SK-MEL-5 (cell line): ENCODE data around the gene NR2F1-AS1. TPM values are rescaled to one million over a fixed set of nuclear protein-coding genes. Genes with fewer than 3 reads are reported as not detected.

ENCODE experiments used
- DNase-seq: peaks from one replicate; pipeline ENCODE4 v3.0.0-alpha.2; 2016; ENCODE audit warnings: low read depth, low spot score
- in situ Hi-C: cut with HindIII; loops from 2 replicates; pipeline ENCODE4 v1.10.0; 2016; ENCODE audit warnings: low sequenced_read_pairs, high pct_unique_total_duplicates, low pct_unique_long_range_greater_than_20kb
- total RNA-seq: library from RNA; depleted of rRNA; stranded (reverse); fragments of >200 nt; shearing (Covaris generic); gene quantifications from 2 replicates; pipeline ENCODE4 v1.2.3, GENCODE V29; 2014

Gene NR2F1-AS1
- total RNA-seq, 1 experiment from 2014 or later, result 0.11 TPM

DNA sequence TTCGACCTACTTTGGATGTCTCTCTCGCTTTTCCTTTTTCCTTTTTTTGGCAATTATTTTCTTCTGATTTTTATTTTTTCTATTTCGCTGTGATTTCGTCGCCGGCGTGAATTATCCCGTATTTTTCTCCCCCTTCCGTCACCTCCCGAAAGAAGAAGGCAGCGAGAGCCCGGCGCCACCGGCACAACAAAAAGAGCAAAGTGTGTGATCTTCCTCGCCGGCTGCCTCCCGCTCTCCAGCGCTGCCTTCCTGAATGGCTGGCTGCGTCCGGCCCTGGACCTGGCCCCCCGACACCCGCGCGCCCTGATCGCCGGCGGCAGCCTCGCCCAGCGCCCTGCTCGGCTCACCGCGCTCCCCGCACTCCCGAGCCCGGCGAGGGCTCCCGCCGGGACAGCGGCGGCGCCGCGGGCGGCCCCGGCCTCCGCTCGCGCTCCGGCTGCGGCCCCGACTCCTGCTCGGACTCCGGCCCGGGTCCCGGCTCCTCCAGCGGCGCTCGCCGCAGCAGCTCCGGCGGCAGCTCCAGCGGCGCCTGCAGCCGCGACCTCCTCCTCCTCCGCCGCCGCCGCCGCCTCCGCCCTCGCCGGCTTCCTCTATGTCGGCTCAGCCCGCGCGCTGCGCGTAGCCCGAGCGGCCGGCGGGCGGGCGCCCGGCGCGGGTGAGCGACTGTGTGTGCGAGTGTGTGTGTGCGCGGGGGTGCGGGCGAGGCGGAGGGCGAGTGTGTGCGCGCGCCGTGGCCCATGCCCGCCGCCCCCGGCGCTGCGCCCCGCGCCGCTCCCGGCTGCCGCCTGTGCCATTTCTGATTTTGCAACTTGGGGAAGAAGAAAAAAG is 3.0 kb upstream of the NR2F1-AS1 start:
- peak; percentile 34 for DNase-seq
- in situ Hi-C loops, result no loop called here

DNA sequence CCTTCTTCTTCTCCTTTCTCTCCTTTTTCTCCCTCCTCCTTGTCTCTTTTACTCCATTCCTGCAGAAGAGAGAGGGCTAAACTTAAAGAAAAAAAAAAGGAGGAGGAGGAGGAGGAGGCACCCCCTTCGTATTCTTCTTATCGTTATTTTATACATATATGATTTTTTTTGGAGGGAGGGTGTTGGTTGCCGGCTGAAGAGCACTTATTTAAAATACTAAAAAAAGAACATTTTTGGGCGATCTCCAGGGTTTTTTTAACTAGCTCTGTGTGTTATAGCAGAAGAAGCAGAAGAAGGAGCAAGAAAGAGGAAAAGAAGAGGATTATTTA is 2.4 kb upstream of the NR2F1-AS1 start:
- no peak for DNase-seq
- in situ Hi-C loops, result no loop called here

DNA sequence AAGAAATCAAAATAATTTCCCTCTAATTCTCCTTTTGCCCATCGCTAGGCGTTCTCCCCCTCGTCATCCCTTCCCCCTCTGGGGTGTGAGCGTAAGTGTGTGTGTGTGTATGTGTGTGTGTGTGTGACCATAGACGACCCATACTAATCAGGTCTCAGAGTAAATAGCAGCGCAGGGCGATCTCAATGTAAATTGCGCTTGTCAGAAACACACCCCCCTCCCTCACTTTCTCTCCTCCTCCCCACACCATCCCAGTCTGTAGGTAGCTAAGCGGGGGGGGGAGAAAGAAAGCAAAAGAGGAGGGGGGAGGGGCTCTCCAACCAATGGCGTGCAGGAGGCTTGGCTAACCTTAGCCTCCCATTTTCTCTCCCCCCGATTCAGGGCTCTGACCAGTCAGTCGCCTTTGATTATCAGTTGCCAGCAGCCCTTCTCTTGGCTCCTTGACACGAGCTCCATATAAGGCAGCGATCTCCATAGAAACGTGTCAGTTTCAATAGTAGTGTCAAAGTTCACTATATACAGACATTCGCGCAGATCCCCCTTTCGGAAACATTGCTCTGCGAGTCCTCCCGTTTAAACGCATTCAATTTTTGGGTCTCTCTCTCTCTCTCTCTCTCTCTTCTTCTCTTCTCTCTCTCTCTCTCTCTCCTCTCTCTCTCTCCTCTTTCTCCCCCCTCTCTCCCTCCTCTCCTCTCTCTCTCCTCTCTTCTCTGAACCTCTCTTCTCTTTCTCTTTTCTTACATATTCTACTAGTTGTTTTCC is 1.8 kb upstream of the NR2F1-AS1 start, which contains the start of gene NR2F1:
Gene NR2F1 (plus strand): TSS at position 546 of the 762 bp plus-strand sequence. CDS start 1,802 bp downstream, outside the sequence.
- peak; percentile 72 for DNase-seq
- in situ Hi-C loops, result no loop called here

DNA sequence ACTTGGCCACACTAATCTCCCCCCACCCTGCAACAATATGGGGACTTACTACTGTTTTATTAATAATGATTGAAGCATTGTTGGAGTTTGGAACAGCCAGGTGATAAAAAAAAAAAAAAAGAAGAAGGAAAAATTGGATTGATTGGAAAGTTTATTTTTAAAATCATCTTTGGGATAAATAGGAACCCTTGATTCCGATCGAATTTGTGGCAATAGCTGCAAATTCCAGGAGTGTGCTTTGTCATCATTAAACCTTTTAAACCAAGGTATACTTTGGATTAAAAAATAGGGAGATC is 1.1 kb upstream of the NR2F1-AS1 start:
- DNase-seq, result no peak
- in situ Hi-C loops, result no loop called here

DNA sequence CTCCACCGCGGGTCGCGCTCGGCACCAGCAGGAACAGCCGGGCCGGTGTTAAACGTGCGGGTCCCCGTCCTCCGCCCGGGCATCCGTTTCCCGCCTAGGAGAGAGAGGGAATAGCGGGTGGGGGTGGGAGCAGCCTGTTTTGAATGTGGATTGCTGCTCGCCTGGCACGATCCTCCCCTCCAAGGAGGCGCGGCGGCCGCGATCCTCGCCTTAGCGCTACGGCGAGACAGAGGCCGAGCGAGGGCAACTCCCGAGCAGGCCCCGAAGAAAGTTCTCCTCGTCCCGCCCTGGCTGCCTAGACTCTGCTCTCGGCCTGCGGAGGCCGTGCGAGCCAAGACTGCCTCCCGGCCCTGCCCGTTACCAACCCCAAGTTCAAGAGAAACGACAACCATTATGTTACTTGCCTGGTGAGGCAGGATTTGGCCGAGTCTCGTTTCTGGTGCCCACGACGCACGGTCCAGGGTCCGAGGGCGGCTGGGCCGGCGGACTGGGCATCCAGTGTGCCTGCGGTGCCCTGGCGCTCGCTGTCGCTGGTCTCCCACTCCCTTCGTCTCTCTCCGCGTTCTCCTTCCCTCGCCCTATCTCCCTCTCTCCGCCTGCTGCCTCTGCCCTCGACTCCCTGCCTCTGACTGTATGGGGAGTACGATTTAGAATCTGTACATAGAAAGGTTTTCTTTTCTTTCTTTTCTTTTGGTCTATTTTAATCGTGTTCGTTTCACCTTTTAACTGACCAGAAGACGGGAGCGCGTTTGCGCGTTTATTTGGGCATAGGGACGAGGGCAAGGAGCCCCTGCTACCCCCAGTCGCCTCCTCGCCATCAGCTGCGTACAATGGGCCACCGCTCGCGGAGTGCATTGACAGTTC is 724 bp downstream of the NR2F1-AS1 start:
- in situ Hi-C loops, result no loop called here
- DNase-seq, result no peak

DNA sequence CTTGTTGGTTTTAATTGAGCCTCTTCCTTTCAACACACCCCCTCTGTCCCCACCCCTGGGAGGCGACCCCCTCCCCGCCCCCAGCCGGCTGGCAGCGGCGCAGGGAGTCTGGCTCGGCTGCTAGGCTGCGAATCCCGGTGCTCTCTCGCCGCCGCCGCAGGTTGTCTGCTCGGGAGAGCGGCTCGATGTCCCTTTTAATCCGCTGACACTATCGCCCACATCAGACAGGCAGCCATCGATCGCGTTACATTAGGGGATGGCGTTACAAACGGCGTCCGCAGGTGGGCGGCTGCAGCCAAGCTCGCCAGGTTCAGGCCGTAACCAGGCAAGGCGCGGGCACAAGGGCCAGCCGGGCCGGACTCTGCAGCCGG is 1.3 kb downstream of the NR2F1-AS1 start:
- no peak for DNase-seq
- in situ Hi-C loops, result no loop called here

DNA sequence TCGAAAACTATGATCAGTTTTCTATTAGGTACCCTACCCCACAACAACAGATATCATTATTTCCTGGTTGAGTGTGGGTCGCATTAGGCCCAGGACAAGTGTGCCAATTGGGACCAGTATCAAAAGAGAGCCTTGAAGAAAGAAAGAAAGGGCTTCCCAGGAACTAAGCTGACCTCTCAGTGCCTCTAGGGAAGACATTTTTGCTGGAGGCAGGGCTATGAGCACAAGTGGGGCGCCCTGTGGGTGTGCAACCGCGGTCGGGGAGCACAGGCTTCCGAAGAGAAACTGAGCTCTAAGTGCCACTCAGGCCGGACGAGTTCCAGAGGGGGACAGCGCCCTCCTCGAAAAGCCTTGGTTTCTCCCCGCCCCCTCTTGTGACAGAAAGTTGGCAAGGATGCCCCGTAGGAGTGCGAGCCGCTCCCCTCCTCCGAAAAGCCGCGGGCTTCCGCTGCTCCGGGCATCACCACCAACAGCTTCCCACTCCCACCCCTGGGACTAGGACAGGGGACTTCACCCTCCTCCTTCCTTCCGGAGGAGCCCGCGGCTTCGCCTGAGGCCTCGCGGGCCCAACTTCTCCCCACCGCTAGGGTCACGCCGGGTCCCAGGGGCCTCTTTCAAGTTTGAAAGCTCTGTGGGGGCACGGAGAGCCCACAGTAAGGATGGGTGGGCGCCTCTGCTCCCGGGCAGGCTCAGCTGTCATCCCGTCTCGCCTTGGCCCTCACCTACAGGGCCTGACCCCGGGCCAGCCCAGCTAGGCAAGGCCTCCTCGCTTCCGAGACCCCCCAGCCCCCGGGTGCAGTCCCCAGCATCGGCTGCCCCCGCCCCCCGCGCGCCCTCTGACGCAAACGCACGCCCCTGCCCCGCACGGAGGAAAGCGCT is 2.0 kb downstream of the NR2F1-AS1 start:
- DNase-seq, result no peak
- in situ Hi-C loops, result no loop called here

DNA sequence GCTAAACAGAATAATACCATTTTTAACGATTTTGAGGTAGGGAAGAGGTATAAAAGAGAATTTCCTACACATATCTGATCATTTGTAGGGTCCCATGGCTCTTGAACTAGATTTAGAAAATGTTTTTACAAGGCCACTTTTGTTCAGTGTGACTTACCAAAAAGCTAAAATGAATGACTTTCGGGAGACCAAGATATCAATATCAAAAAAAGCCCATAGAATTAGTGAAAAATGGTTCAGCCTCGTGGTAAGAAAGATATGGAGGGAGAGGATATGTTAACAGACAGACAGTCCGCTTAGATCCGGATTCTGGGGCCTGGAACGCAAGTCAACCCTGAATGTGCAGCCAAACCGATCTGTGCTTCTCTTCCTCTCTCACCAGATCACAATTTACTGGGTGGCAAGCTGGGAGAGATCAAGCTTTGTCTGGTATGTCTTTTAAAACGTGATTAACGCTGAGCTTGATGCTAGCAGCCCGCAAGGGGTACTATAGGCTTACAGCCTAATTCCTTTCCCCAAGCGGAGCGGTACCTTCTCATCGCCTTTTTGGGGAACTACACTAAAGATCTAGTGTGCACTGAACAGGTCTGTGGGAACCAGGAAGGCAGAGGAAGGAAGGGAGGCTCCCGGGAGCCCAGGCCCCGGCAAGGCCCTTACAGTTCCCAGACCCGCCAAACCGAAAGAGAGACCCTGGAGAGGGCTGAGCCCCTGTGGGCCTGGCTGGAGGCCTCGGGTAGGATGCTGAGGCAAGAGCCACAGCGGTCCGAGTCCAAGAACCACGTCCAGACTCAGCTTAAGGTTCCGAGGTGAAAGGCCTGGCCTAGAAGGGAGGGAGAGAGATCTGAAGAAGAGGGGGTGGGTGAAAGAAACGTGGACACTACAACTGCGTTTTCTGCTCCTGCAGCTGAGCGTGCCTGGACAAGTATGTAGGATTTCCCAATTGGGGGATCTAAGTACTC is 2.9 kb downstream of the NR2F1-AS1 start:
- in situ Hi-C loops, result no loop called here
- no peak for DNase-seq

DNA sequence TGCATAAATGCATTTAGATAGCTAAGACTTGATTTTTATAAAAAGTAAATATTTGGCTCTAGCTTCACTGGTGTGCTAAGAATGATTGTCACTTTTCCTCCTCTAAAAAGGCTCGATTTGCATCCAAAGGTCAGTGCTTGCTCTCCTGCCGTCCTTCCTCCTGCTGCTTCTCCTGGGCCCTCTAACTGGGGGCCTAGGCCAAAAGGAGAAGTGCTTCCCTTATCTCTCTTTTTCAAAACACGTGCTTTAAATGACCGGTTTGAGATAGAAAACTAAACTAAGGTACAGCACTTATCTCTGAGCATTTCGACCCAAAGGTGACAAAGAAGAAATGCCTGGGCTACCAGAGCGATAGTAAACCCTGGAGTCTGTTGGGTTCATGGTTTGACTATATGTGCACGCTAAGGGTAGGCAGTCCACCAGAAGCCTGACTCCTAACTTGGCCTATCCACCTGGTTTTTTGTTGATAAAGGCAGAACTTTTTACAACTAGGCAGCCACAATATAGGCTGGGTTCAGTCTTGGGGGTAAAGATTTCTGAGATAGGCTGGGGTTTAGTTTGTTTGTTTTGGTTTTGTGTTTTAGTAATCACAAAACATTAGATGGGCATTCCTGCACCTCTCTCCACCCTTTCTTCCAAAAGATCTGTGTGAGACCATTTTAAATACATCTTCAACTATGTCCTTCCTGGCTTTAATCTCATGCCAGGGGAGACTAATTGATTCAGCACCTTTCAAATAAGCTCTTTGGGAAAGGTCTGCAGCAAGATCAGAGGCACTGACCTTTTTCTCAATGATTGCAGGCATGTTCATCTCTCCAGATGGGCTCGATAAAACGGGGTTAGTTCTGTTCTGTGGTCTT is 3.8 kb downstream of the NR2F1-AS1 start:
- DNase-seq, result no peak
- in situ Hi-C loops, result no loop called here

DNA sequence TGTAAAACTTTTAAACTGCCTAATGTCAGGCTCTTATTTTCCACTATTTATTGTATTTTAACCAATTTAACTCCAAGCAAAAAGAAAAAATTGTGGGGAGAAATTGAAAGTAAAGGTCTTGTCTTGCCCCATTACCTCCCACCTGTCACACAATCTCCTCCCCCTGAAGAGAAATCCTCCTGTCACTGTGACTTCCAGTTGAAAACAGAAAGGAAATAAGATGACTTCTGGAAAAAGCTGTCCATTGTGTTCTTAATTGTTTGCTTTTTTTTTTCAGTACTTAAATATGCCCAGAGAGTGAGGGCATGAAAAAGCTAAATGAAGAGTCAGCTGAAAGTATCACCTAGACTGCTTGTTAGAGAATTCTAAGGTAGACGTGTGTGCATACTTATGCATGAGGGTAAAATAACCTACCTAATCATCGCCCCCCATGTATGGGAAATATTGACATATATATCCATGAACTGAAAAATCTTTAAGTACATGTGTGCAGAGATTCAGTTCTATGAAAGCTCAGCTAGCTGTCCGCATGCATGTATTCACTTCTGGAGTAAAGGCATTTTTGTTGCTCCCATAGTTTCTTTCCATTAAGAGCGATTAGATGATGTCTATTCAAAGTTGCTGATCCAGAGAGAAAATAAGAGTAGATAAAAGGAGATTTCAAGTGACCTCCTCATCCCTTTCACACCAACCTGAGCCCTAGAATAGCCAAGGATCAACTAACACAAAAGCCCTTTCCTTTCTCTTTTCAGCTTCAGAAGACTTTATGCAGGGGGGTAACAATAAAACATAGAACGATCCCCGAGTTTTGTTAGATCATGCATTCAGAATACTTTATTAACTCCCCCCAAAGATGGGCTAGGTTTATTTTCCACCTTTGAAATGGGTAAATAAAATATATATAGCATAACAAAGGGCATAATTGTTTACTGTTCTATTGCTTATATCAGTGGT is 5.3 kb downstream of the NR2F1-AS1 start:
- in situ Hi-C loops, result no loop called here

DNA sequence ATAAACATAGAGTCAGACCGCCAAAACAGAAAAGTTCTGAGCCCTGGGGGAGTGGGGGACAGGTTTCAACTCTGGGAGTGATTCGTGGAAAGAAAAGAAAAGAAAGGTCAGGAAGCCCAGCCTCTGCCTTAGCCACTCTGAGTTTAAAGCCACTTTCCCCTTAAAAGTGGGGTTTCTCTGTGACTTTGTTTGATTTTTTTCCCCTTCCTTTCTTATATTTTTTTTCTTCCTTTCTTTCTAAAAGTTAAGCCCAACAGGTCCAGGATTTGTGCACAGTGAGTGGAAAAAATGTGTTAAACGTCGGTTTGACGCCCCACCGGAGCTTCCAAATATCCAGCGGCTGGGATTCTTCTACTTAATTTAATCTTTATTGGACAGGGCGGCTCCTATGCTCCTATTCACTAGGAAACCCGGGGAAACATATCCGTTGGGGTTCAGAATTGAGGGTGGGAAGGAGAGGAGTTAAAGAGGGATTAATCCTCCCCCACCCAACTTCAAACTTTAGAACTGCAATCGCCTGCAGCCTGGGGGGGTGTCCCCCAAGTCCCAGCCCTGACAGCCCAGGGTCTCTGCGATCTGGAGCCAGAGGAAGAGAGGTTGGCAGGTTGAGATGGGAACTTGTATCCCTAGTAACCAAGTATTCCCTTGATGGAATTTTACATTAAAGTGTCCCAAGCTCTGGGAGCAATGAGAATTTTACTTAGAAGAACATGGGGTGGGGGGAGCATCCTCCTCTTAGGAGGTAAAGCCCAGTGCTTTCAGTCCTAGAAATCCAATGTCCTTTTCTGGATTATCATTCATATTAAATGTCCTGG is 6.3 kb downstream of the NR2F1-AS1 start:
- in situ Hi-C loops, result no loop called here
- no peak for DNase-seq

More for the DNA sequence above, 5.3 kb downstream of the NR2F1-AS1 start:
- no peak for DNase-seq

DNA sequence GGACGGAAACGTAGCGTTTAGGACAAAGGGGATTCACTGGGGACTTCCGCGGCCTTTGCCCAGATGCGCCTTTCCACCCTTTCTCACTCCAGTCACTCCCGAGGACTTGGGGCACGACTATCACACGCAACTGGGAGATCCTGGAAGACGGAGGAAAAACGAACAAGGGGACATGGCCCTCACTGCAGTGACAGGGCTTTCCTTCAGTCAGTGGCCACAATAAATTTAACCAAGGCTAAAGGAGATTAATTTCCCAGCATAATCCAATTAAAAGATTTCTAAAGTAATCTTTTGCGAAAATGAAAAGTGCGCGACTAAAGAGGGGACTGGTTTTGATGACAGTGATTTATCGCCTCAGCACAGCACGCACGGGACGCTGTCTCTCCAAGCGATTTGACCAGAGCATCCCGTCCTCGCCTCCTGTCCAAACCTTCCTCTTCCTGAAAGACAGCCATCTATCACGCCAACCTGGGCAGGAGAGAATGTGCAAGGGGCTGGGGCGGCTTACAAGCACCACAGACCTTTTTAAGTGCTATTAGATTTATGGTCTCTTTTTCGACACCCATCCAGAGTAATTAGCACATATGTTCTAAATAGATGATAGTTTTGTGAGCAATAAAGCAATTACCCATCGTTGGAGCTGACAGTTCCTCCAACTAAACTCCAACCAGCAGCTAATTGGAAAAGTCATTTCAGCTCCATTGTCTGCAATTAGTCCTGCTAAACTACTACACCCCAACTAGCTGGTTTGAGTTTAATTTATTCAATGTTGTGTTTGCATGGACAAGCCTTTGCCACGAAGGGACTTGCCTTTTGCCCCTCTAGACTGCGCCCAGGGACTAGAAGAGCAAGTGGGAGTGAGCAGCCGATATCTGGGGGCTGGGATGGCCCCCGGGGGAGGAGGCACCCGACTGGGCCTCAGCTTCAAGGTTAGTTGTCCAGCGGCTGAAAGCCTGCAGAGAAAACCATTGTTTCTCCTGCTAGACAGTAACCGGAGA is 7.4 kb downstream of the NR2F1-AS1 start:
- in situ Hi-C loops, result no loop called here
- no peak for DNase-seq
